GM23248 (cell line): ENCODE results near the gene USP20. TPM values are rescaled to one million over a fixed set of nuclear protein-coding genes. Genes with fewer than 3 reads are reported as not detected.

Experiments used
- DNase-seq: peaks from one replicate; pipeline ENCODE4 v3.0.0-alpha.2; 2015
- H2AFZ ChIP-seq: fragments of 200-600 bp; sonication (generic); 2 replicates; pipeline ENCODE4 v1.6.1; 2016; ENCODE audit warnings: antibody characterized with exemption
- H3F3A ChIP-seq: fragments of 200-600 bp; sonication (generic); 2 replicates; pipeline ENCODE4 v1.6.1; 2016; ENCODE audit warnings: mild to moderate bottlenecking, antibody characterized with exemption, mixed run types; ENCODE audit not compliant: insufficient read depth
- H3K27ac ChIP-seq: fragments of 200-600 bp; sonication (generic); 2 replicates; pipeline ENCODE4 v1.5.1; 2016; ENCODE audit warnings: mild to moderate bottlenecking
- H3K27me3 ChIP-seq: fragments of 200-600 bp; sonication (generic); replicated peaks from 2 replicates; pipeline ENCODE4 v1.6.1; 2016; ENCODE audit warnings: mild to moderate bottlenecking; ENCODE audit not compliant: insufficient read depth
- H3K36me3 ChIP-seq: fragments of 200-600 bp; sonication (generic); 2 replicates; pipeline ENCODE4 v1.6.1; 2016; ENCODE audit warnings: low read depth, mild to moderate bottlenecking
- H3K4me1 ChIP-seq: fragments of 200-600 bp; sonication (generic); 2 replicates; pipeline ENCODE4 v1.6.1; 2016; ENCODE audit warnings: mild to moderate bottlenecking; ENCODE audit not compliant: insufficient read depth
- H3K4me2 ChIP-seq: fragments of 200-600 bp; sonication (generic); one replicate; pipeline ENCODE4 v1.6.1; 2016; ENCODE audit warnings: mild to moderate bottlenecking; ENCODE audit not compliant: unreplicated experiment
- H3K4me3 ChIP-seq: fragments of 200-600 bp; sonication (generic); 2 replicates; pipeline ENCODE4 v1.5.1; 2016; ENCODE audit warnings: mild to moderate bottlenecking
- H3K79me2 ChIP-seq: fragments of 200-600 bp; sonication (generic); 2 replicates; pipeline ENCODE4 v1.6.1; 2016; ENCODE audit warnings: mild to moderate bottlenecking; ENCODE audit not compliant: insufficient read depth
- H3K9ac ChIP-seq: fragments of 200-600 bp; sonication (generic); 2 replicates; pipeline ENCODE4 v1.6.1; 2016; ENCODE audit warnings: mild to moderate bottlenecking
- H3K9me2 ChIP-seq: fragments of 200-600 bp; sonication (generic); 2 replicates; pipeline ENCODE4 v1.6.1; 2016; ENCODE audit warnings: mixed run types, mild to moderate bottlenecking, moderate library complexity; ENCODE audit not compliant: insufficient read depth
- H3K9me3 ChIP-seq: fragments of 200-600 bp; sonication (generic); one replicate; pipeline ENCODE4 v1.6.1; 2017; ENCODE audit warnings: low read depth
- H4K20me1 ChIP-seq: fragments of 200-600 bp; sonication (generic); 2 replicates; pipeline ENCODE4 v1.6.0; 2016; ENCODE audit not compliant: insufficient read depth
- EZH2 ChIP-seq: fragments of 200-600 bp; sonication (generic); IDR thresholded peaks from 2 replicates; pipeline ENCODE4 v1.6.1; 2018; ENCODE audit warnings: antibody characterized with exemption, mild to moderate bottlenecking; ENCODE audit not compliant: insufficient read depth, poor library complexity, severe bottlenecking
- EZH2phosphoT487 ChIP-seq: fragments of 200-600 bp; sonication (generic); IDR thresholded peaks from 2 replicates; pipeline ENCODE4 v1.6.1; 2018; ENCODE audit warnings: antibody characterized with exemption, moderate library complexity, mild to moderate bottlenecking, low read depth; ENCODE audit not compliant: insufficient read depth
- WGBS, 2 experiments: methylation state at CpG; one replicate each; pipeline ENCODE4 v1.1.6; 2015 to 2017; ENCODE audit warnings: low lambda C conversion rate in 2 of 2, low coverage in 1 of 2; ENCODE audit errors: missing lambda C conversion rate in 2 of 2; 5-methylcytosine and 5-hydroxymethylcytosine counted together
- in situ Hi-C: fragments of 300-500 bp; cut with MboI; formaldehyde crosslinking; loops from 2 replicates; pipeline ENCODE4 v1.15.0; 2020
- polyA plus RNA-seq: library from polyadenylated mRNA; unstranded; fragments of >200 nt; fragmentation: Nextera tagmentation; extraction: Ambion mirVana; gene quantifications from 2 replicates; pipeline ENCODE4 v1.2.1, GENCODE V29; 2016
- total RNA-seq: library from RNA; depleted of rRNA; stranded (reverse); fragments of >200 nt; shearing (Covaris generic); gene quantifications from 2 replicates; pipeline ENCODE4 v1.2.3, GENCODE V29; 2014

Gene USP20
- total and polyA plus RNA-seq, 2 experiments from 2014 or later = 10.3 to 15.8 TPM

DNA sequence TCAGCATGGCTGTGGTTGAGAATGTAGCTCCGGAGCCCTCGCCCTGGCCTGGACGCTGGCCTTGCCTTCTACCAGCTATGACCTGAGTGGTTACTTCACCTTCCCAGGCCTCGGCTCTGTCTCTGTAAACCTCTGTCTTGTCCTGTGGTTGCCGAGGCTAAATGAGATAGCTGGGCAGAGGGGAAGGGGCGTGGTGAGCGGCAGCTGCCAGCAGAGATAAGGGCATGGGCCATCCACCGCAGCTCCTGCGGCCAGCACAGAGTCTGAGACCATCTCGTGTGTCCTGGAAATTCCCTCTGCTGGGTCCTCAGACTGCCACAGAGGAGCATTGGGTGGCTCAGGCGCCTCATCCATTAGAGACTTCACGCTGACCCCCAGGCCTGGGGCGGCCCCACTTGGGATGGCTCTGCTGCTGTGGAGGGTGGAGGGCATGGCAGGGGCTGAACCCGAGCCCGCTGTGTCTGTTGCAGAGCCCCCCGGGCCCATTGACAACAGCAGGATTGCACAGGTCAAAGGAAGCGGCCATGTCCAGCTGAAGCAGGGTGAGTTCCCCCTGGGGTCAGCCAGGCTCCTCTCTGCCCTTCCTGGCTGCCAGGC, 43.9 kb downstream of the USP20 start:
- no peaks in the 10 kb centered on the region for H3K79me2 ChIP-seq
- H3K36me3 ChIP-seq = no peaks in the 10 kb centered on the region; the same call in 1 of the 2 replicates
- no peaks in the 10 kb centered on the region for H3K27me3 ChIP-seq
- H3K4me2 ChIP-seq = no peak overlapping the region
- H3K9me3 ChIP-seq = no peaks in the 10 kb centered on the region
- H3K4me3 ChIP-seq = no peak overlapping the region
- H3K9me2 ChIP-seq = no peaks in the 10 kb centered on the region
- in situ Hi-C loops = loop anchor here (25.0 kb wide), 3 partner anchors 183 to 458 kb away; partner anchors contain the start of gene GPR107
- no peak for TF ChIP-seq EZH2
- no peak for TF ChIP-seq EZH2phosphoT487
- no peak for DNase-seq
- 93 to 94% methylated on average over 17 of the region's 17 CpGs for WGBS, 2 experiments
- no peak overlapping the region for H3K9ac ChIP-seq
- H4K20me1 ChIP-seq = no peaks in the 10 kb centered on the region
- no peaks in the 10 kb centered on the region for H3F3A ChIP-seq
- H3K4me1 ChIP-seq = peaks cover 4% of the 10 kb centered on the region
- no peak overlapping the region for H3K27ac ChIP-seq
- no peak overlapping the region for H2AFZ ChIP-seq

- Histone ChIP-seq H3K4me3 (no peak overlapping the region), H3K4me2 (no peak overlapping the region), H3K4me1 (peaks cover 12% of the 10 kb centered on the region), H4K20me1 (no peaks in the 10 kb centered on the region), H3K79me2 (no peaks in the 10 kb centered on the region), H3F3A (peaks cover 6% of the 10 kb centered on the region; the same call in 1 of the 2 replicates), H3K36me3 (no peaks in the 10 kb centered on the region; the same call in 1 of the 2 replicates), H3K9me2 (no peaks in the 10 kb centered on the region), H2AFZ (no peak overlapping the region), H3K9me3 (no peaks in the 10 kb centered on the region), H3K27ac (no peak overlapping the region), H3K27me3 (no peaks in the 10 kb centered on the region), H3K9ac (no peak overlapping the region)
- TF ChIP-seq EZH2 = no peak
- TF ChIP-seq EZH2phosphoT487 = no peak
- DNase-seq = no peak
- in situ Hi-C loops = loop anchor here (25.0 kb wide), 3 partner anchors 182 to 457 kb away; partner anchors contain the start of gene GPR107
- 89 to 94% methylated on average over 29 to 31 of the region's 31 CpGs for WGBS, 2 experiments
Measured at GRCh38 chr9:129879991-129880653, 44.9 kb downstream of the USP20 start.

DNA sequence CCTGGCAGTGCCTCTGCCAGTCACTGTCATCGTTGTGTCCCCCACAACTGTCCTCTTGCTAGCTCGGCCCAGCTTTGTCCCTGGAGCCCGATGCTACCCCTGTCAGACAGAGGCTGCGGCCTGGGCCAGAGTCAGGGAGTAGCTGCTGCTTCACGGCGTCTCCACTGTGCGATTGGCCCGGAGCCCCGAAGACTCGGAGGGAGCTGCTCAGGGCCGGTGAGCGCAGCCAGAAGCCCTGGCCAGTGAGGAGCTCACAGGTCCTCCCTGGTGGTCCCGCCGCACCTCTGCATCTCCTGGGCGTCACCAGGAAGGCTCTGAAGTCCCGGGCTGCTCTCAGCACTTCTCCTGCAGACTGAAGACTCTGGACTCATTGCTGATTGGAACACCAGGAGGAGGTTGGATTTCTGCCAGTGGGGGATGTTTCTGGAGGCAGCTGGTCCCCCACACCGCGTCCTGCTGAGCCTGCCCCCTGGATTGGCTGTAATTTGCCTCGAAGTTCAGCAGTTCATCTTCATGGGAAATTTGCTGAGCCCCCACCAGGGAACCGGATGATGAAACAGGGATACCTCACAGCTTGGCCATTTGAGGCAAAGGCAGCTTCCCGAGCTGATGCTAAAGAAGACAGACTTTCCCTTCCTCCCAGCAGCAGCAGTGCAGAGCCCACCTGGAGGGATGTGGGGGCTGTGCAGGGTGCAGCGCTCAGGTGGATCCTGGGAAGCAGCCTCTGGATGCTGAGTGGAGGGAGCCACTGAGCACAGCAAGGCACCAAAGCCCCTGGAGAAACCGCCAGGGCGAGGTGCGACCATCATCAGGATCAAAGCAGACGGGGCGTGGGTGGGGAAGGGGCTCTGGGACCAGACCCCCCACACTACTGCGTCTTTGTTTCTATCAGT, 45.6 kb downstream of the USP20 start:
- 85 to 87% methylated on average over 27 to 28 of the region's 28 CpGs for WGBS, 2 experiments
- no peaks in the 10 kb centered on the region for H4K20me1 ChIP-seq
- H3K27ac ChIP-seq = no peak overlapping the region
- no peak overlapping the region for H2AFZ ChIP-seq
- no peaks in the 10 kb centered on the region for H3K36me3 ChIP-seq
- H3F3A ChIP-seq = peaks cover 10% of the 10 kb centered on the region; the same call in 1 of the 2 replicates
- H3K9ac ChIP-seq = no peak overlapping the region
- H3K4me1 ChIP-seq = peaks cover 16% of the 10 kb centered on the region
- no peak for DNase-seq
- H3K27me3 ChIP-seq = no peaks in the 10 kb centered on the region
- TF ChIP-seq EZH2 (no peak), EZH2phosphoT487 (no peak)
- H3K9me2 ChIP-seq = no peaks in the 10 kb centered on the region
- H3K79me2 ChIP-seq = no peaks in the 10 kb centered on the region
- in situ Hi-C loops = loop anchor here (25.0 kb wide), 3 partner anchors 181 to 456 kb away; partner anchors contain the start of gene GPR107
- H3K4me2 ChIP-seq = no peak overlapping the region
- no peak overlapping the region for H3K4me3 ChIP-seq
- H3K9me3 ChIP-seq = no peaks in the 10 kb centered on the region
